NOMO-1 (cell line): Measurements from ENCODE around the gene TLDC2.
A peak's percentile ranks its signal among the peaks of the same experiment; 100 is the strongest.

Experiments used
- DNase-seq, 2 experiments: peaks; one replicate each; lab custom pipeline; 2025; ENCODE audit not compliant: unreplicated experiment in 2 of 2; lab: John Stamatoyannopoulos, UW

The TLDC2 gene

DNA sequence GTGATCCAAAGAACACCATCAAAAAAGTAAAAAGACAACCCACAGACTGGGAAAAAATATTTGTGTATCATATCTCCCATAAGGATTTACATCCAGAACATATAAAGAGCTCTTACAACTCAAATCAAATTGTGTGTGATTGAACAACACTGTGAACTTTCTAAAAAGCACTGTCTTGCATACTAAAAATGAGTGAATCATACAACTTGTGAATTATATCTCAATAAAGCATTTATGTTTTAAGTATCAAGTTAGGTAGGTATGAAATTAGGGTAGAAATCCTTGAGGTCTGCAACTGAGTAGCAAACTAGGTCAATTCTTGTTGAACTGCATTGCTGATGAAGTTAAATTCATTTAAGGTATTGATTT lies 61.4 kb downstream of the TLDC2 start:
- DNase-seq, result no peak

DNA sequence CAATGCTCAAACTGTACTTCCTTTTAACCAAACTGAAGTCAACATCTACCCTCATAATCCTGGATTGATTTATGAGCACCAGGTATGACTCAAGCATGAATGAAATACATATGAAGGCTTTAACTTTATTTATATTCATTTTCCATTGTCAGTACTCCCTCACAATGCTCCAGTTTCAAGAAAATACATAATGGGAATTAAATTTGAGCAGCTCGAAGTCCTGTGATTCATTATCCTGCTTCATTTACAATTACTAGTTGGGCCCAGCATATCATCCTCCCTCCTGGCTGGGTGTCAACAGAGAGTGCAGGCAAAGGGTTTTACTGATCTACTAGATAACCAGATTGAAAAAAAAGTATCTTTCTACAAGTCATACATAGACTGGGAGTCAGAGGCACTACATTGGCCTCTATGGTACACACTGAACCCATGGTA lies 65.5 kb downstream of the TLDC2 start:
- peak in 1 of 2 experiments; percentile 45 for DNase-seq
